Liver (tissue), 9 donors: ENCODE measurements around the gene RNU6-9. TPM values are rescaled to one million over a fixed set of nuclear protein-coding genes. Genes with fewer than 3 reads are reported as not detected.

Experiments used
- DNase-seq: peaks from one replicate; pipeline ENCODE4 v3.0.0-alpha.2; 2017; ENCODE audit warnings: low spot score
- H3K27ac ChIP-seq, 2 donors: one replicate each; pipeline ENCODE4 v1.7.0; 2013; ENCODE audit warnings: inconsistent platforms in 2 of 2, low read length in 2 of 2, control low read depth in 1 of 2, low read depth in 1 of 2, mild to moderate bottlenecking in 1 of 2
- H3K27me3 ChIP-seq, 4 donors: one replicate each; pipeline versions ENCODE4 v1.6.1 to v1.7.0; 2013; ENCODE audit warnings: low read length in 3 of 4, inconsistent platforms in 1 of 4, mild to moderate bottlenecking in 1 of 4, moderate library complexity in 1 of 4; ENCODE audit not compliant: control insufficient read depth in 4 of 4, insufficient read depth in 4 of 4
- H3K36me3 ChIP-seq, 4 donors: one replicate each; pipeline versions ENCODE4 v1.6.1 to v1.7.0; 2013; ENCODE audit warnings: low read length in 3 of 4, mild to moderate bottlenecking in 3 of 4, low read depth in 1 of 4, moderate library complexity in 1 of 4; ENCODE audit not compliant: control insufficient read depth in 4 of 4, insufficient read depth in 3 of 4
- H3K4me1 ChIP-seq, 4 donors: one replicate each; pipeline versions ENCODE4 v1.6.1 to v1.7.0; 2013; ENCODE audit warnings: low read length in 3 of 4, mild to moderate bottlenecking in 3 of 4, moderate library complexity in 1 of 4; ENCODE audit not compliant: control insufficient read depth in 4 of 4, insufficient read depth in 4 of 4
- H3K4me3 ChIP-seq, 3 donors: one replicate each; pipeline versions ENCODE4 v1.6.1 to v1.7.0; 2013; ENCODE audit warnings: low read length in 3 of 3, control low read depth in 1 of 3, low read depth in 1 of 3, mild to moderate bottlenecking in 1 of 3
- H3K9ac ChIP-seq, 2 donors: one replicate each; pipeline ENCODE4 v1.7.0; 2013; ENCODE audit warnings: low read length in 2 of 2, mild to moderate bottlenecking in 2 of 2, moderate library complexity in 2 of 2, control low read depth in 1 of 2, low read depth in 1 of 2
- H3K9me3 ChIP-seq, 4 donors: one replicate each; pipeline versions ENCODE4 v1.6.1 to v1.7.0; 2013; ENCODE audit warnings: low read length in 3 of 4; ENCODE audit not compliant: control insufficient read depth in 4 of 4
- EGR1 ChIP-seq, 2 donors: IDR thresholded peaks; 2 replicates each; pipeline ENCODE4 v1.6.1; 2016 to 2018; ENCODE audit warnings: antibody characterized with exemption in 2 of 2, low read depth in 2 of 2
- FOXA1 ChIP-seq: IDR thresholded peaks from 2 replicates; pipeline ENCODE4 v1.6.1; 2016; ENCODE audit warnings: antibody characterized with exemption
- FOXA2 ChIP-seq: IDR thresholded peaks from 2 replicates; pipeline ENCODE4 v1.6.1; 2016; ENCODE audit warnings: antibody characterized with exemption
- GABPA ChIP-seq, 2 donors: IDR thresholded peaks in 1 of 2; conservative IDR thresholded peaks in 1 of 2; 2 replicates each; pipeline ENCODE4 v1.6.1; 2016; ENCODE audit warnings: antibody characterized with exemption in 2 of 2, mild to moderate bottlenecking in 1 of 2, moderate library complexity in 1 of 2
- HNF4A ChIP-seq, 2 donors: conservative IDR thresholded peaks; 2 replicates each; pipeline ENCODE4 v1.6.1; 2016; ENCODE audit warnings: antibody characterized with exemption in 2 of 2, mild to moderate bottlenecking in 2 of 2
- HNF4G ChIP-seq: IDR thresholded peaks from 2 replicates; pipeline ENCODE4 v1.6.1; 2016; ENCODE audit warnings: antibody characterized with exemption
- JUND ChIP-seq, 2 donors: IDR thresholded peaks; 2 replicates each; pipeline ENCODE4 v1.6.1; 2016; ENCODE audit warnings: antibody characterized with exemption in 2 of 2
- RAD21 ChIP-seq, 2 donors: IDR thresholded peaks; 2 replicates each; pipeline ENCODE4 v1.6.1; 2016; ENCODE audit warnings: antibody characterized with exemption in 2 of 2, mild to moderate bottlenecking in 2 of 2
- RXRA ChIP-seq, 2 donors: IDR thresholded peaks; 2 replicates each; pipeline ENCODE4 v1.6.1; 2017 to 2018; ENCODE audit warnings: antibody characterized with exemption in 2 of 2, mild to moderate bottlenecking in 1 of 2
- SP1 ChIP-seq: IDR thresholded peaks from 2 replicates; pipeline ENCODE4 v1.6.1; 2018; ENCODE audit warnings: antibody characterized with exemption, mild to moderate bottlenecking
- TAF1 ChIP-seq: conservative IDR thresholded peaks from 2 replicates; pipeline ENCODE4 v1.6.1; 2016; ENCODE audit warnings: antibody characterized with exemption, mild to moderate bottlenecking
- YY1 ChIP-seq: IDR thresholded peaks from 2 replicates; pipeline ENCODE4 v1.6.1; 2016; ENCODE audit warnings: antibody characterized with exemption, mild to moderate bottlenecking
- WGBS: extraction: QIAGEN DNeasy Blood & Tissue Kit; methylation state at CpG from one replicate; pipeline ENCODE4 v1.1.7; 2013; 5-methylcytosine and 5-hydroxymethylcytosine counted together
- polyA plus RNA-seq, 2 donors: library from polyadenylated mRNA; stranded (reverse) in 1 of 2; unstranded in 1 of 2; fragments of 200-250 nt in 1 of 2; fragments of >200 nt in 1 of 2; fragmentation: Nextera tagmentation in 1 of 2; extraction: Ambion mirVana in 1 of 2; gene quantifications; one replicate each; pipeline versions ENCODE4 v1.2.1 to v1.2.3, GENCODE V29; 2013 to 2015
- total RNA-seq, 2 donors: library from RNA; depleted of rRNA; stranded (reverse); fragments of >200 nt; gene quantifications; one replicate each; pipeline ENCODE4 v1.2.3, GENCODE V29; 2014
- TF ChIP-seq, protein P1 (sequence below): IDR thresholded peaks from 2 replicates; pipeline ENCODE4 v1.6.1; 2016; ENCODE audit warnings: antibody characterized with exemption, mild to moderate bottlenecking
- TF ChIP-seq, protein P2 (sequence below): fragments of 150-350 bp; IDR thresholded peaks from 2 replicates; pipeline ENCODE4 v1.5.1; 2017; ENCODE audit warnings: improper control_type of control experiment, low read depth, low read length; ENCODE audit not compliant: missing input control
- TF ChIP-seq, protein P3 (sequence below): IDR thresholded peaks from 2 replicates; pipeline ENCODE4 v1.6.1; 2016; ENCODE audit warnings: antibody characterized with exemption
- TF ChIP-seq, protein P4 (sequence below): IDR thresholded peaks from 2 replicates; pipeline ENCODE4 v1.6.1; 2016; ENCODE audit warnings: antibody characterized with exemption
- TF ChIP-seq, protein P5 (sequence below): IDR thresholded peaks from 2 replicates; pipeline ENCODE4 v1.6.1; 2016; ENCODE audit warnings: antibody characterized with exemption
- donor health status: healthy.
- donor health status: healthy.
- donor health status: healthy.
- donor health status: healthy.
- donor health status: healthy.

RNU6-9 gene
- total and polyA plus RNA-seq, 4 donors: not detected

DNA sequence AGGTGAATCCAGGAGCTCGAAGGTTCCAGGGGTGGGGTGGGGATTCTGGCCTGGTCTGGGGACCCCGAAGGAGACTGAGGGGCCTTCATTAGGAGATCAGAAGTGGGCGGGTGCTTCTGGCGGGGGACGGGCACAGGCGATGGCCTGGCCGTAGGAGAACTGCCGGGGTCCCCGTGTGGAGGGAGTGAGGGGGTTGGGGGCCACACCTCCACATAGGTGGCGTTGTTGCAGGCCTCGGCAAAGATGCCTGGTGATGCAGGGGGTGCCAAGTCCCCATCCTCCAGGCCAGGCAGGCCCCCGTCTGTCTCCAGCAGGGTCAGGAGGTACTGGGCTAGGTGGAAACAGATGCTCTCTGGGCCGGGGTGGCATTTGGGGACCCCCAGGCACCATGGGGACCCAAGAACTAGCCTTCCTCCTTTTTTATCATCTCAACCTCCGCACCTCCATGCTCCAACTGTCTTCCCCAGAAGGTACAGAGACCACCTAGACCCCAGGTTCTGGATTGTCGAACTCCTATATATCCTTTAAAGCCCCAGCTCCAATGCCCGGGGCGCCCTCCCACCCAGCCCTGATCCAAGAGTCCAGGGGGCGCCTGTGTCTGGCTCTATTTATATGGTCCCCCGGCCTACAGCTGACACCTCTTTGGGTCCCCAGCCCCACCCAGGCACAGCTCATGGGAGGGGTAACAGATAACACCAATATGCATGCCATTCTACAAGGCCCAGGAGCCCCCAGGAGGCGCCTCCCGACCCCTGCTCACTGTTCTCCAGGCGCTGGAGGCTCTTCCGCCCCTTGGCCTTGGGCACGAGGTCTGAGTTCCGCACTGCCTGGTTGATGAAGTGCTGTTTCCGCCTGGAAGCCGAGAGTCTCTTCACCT, 8.2 kb downstream of the RNU6-9 start:
- WGBS: 94% methylated on average over 27 of the region's 27 CpGs
- H3K9ac ChIP-seq: no peak overlapping the region
- H3K4me1 ChIP-seq: peaks cover 7 to 11% (median 9%) of the 10 kb centered on the region in 4 donors
- no peaks in the 10 kb centered on the region for H3K27me3 ChIP-seq
- H3K36me3 ChIP-seq: peaks cover 0 to 13% (median 4%) of the 10 kb centered on the region in 4 donors
- no peak for TF ChIP-seq EGR1 (IDR thresholded peaks at IDR 0.05; ENCODE audit: low read depth in 2 of 2)
- no peak for TF ChIP-seq FOXA1
- no peak for TF ChIP-seq TAF1
- TF ChIP-seq, protein P1, sequence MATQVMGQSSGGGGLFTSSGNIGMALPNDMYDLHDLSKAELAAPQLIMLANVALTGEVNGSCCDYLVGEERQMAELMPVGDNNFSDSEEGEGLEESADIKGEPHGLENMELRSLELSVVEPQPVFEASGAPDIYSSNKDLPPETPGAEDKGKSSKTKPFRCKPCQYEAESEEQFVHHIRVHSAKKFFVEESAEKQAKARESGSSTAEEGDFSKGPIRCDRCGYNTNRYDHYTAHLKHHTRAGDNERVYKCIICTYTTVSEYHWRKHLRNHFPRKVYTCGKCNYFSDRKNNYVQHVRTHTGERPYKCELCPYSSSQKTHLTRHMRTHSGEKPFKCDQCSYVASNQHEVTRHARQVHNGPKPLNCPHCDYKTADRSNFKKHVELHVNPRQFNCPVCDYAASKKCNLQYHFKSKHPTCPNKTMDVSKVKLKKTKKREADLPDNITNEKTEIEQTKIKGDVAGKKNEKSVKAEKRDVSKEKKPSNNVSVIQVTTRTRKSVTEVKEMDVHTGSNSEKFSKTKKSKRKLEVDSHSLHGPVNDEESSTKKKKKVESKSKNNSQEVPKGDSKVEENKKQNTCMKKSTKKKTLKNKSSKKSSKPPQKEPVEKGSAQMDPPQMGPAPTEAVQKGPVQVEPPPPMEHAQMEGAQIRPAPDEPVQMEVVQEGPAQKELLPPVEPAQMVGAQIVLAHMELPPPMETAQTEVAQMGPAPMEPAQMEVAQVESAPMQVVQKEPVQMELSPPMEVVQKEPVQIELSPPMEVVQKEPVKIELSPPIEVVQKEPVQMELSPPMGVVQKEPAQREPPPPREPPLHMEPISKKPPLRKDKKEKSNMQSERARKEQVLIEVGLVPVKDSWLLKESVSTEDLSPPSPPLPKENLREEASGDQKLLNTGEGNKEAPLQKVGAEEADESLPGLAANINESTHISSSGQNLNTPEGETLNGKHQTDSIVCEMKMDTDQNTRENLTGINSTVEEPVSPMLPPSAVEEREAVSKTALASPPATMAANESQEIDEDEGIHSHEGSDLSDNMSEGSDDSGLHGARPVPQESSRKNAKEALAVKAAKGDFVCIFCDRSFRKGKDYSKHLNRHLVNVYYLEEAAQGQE: no peak
- TF ChIP-seq, protein P2, sequence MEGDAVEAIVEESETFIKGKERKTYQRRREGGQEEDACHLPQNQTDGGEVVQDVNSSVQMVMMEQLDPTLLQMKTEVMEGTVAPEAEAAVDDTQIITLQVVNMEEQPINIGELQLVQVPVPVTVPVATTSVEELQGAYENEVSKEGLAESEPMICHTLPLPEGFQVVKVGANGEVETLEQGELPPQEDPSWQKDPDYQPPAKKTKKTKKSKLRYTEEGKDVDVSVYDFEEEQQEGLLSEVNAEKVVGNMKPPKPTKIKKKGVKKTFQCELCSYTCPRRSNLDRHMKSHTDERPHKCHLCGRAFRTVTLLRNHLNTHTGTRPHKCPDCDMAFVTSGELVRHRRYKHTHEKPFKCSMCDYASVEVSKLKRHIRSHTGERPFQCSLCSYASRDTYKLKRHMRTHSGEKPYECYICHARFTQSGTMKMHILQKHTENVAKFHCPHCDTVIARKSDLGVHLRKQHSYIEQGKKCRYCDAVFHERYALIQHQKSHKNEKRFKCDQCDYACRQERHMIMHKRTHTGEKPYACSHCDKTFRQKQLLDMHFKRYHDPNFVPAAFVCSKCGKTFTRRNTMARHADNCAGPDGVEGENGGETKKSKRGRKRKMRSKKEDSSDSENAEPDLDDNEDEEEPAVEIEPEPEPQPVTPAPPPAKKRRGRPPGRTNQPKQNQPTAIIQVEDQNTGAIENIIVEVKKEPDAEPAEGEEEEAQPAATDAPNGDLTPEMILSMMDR: no peak
- no peak overlapping the region for H3K27ac ChIP-seq
- no peak overlapping the region for H3K4me3 ChIP-seq
- DNase-seq: no peak
- no peaks in the 10 kb centered on the region for H3K9me3 ChIP-seq

DNA sequence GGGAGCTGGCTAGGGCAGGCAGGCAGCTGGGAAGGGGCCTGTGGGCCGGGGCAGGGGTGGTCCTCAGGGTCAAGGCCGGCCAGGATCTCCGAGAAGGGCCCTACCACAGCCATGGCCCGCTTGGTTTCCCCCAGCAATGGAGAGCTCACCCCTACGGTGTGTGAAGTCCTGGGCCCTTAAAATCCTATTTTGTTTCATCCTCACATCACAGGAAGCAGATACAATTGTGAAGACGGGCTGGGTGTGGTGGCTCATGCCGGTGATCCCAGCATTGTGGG, 8.7 kb downstream of the RNU6-9 start:
- H3K27ac ChIP-seq: no peak overlapping the region
- peaks cover 0 to 13% (median 4%) of the 10 kb centered on the region in 4 donors for H3K36me3 ChIP-seq
- no peaks in the 10 kb centered on the region for H3K27me3 ChIP-seq
- no peak overlapping the region for H3K9ac ChIP-seq
- DNase-seq: no peak
- H3K4me1 ChIP-seq: peaks cover 7 to 11% (median 9%) of the 10 kb centered on the region in 4 donors
- H3K9me3 ChIP-seq: no peaks in the 10 kb centered on the region
- TF ChIP-seq, protein P3, sequence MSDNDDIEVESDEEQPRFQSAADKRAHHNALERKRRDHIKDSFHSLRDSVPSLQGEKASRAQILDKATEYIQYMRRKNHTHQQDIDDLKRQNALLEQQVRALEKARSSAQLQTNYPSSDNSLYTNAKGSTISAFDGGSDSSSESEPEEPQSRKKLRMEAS: no peak
- TF ChIP-seq HNF4G: no peak
- TF ChIP-seq TAF1: no peak
- TF ChIP-seq RXRA (IDR thresholded peaks at IDR 0.05): no peak
- no peak for TF ChIP-seq SP1
- H3K4me3 ChIP-seq: no peak overlapping the region
- 86% methylated on average over 7 of the region's 7 CpGs for WGBS

DNA sequence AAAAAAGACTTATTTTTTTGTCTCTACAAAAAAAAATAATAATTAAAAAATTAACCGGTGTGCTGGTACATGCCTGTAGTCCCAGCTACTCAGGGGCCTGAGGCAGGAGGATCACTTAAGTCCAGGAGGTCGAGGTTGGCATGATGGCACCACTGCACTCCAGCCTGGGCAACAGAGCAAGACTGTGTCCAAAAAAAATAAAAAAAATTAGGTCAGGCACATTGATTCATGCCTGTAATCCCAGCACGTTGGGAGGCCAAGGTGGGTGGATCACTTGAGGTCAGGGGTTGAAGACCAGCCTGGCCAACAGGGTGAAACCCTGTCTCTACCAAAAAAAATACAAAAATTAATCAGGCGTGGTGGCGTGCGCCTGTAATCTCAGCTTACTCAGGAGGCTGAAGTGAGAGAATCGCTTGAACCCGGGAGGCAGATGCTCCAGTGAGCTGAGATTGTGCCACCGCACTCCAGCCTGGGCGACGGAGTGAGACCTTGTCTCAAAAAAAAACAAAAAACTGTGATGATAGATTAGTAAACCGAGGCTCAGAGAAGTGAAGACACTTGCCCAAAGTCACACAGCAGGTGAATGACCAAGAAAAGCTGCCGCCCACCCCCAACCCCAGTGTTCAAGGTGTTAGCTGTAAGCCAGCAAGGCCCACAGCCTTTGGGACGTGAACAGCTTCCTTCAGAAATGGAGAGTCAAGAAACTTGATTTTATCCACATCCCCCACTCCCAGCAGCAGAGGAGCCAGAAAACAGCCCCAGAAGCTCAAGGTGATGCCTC, 9.4 kb downstream of the RNU6-9 start:
- no peaks in the 10 kb centered on the region for H3K9me3 ChIP-seq
- WGBS: 69% methylated on average over 14 of the region's 14 CpGs
- no peak for DNase-seq
- peaks cover 7 to 11% (median 9%) of the 10 kb centered on the region in 4 donors for H3K4me1 ChIP-seq
- H3K27me3 ChIP-seq: no peaks in the 10 kb centered on the region
- no peak overlapping the region for H3K27ac ChIP-seq
- H3K36me3 ChIP-seq: peaks cover 0 to 13% (median 4%) of the 10 kb centered on the region in 4 donors
- no peak overlapping the region for H3K9ac ChIP-seq
- H3K4me3 ChIP-seq: no peak overlapping the region
- no peak for TF ChIP-seq EGR1 (IDR thresholded peaks at IDR 0.05; ENCODE audit: low read depth in 2 of 2)
- no peak for TF ChIP-seq FOXA2
- TF ChIP-seq YY1: peak; percentile 60
- TF ChIP-seq, protein P4, sequence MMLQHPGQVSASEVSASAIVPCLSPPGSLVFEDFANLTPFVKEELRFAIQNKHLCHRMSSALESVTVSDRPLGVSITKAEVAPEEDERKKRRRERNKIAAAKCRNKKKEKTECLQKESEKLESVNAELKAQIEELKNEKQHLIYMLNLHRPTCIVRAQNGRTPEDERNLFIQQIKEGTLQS: no peak
- TF ChIP-seq RAD21 (IDR thresholded peaks at IDR 0.05): peak in 1 of 2 donors; percentile 23
- TF ChIP-seq, protein P3: no peak
- TF ChIP-seq, protein P5, sequence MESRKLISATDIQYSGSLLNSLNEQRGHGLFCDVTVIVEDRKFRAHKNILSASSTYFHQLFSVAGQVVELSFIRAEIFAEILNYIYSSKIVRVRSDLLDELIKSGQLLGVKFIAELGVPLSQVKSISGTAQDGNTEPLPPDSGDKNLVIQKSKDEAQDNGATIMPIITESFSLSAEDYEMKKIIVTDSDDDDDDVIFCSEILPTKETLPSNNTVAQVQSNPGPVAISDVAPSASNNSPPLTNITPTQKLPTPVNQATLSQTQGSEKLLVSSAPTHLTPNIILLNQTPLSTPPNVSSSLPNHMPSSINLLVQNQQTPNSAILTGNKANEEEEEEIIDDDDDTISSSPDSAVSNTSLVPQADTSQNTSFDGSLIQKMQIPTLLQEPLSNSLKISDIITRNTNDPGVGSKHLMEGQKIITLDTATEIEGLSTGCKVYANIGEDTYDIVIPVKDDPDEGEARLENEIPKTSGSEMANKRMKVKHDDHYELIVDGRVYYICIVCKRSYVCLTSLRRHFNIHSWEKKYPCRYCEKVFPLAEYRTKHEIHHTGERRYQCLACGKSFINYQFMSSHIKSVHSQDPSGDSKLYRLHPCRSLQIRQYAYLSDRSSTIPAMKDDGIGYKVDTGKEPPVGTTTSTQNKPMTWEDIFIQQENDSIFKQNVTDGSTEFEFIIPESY: no peak
- peak; percentile 27 for TF ChIP-seq HNF4G
- TF ChIP-seq TAF1: no peak
- no peak for TF ChIP-seq FOXA1
- TF ChIP-seq HNF4A (conservative IDR thresholded peaks at IDR 0.05): peak; percentile 69
- no peak for TF ChIP-seq JUND (IDR thresholded peaks at IDR 0.05)
- no peak for TF ChIP-seq GABPA (IDR thresholded peaks at IDR 0.05 in 1 of 2, conservative IDR thresholded peaks at IDR 0.05 in 1 of 2)
